HuH-7 (cell line): ENCODE measurements around the gene GLYAT.
"Not testable (repeated sequence)": the region's sequence is repeated elsewhere in the genome, so short reads cannot be mapped to it uniquely, and the experiment has no call there.

ENCODE experiments used
- DNase-seq: peaks from one replicate; pipeline ENCODE4 v3.0.0; 2011; ENCODE audit warnings: low spot score

Gene GLYAT

DNA sequence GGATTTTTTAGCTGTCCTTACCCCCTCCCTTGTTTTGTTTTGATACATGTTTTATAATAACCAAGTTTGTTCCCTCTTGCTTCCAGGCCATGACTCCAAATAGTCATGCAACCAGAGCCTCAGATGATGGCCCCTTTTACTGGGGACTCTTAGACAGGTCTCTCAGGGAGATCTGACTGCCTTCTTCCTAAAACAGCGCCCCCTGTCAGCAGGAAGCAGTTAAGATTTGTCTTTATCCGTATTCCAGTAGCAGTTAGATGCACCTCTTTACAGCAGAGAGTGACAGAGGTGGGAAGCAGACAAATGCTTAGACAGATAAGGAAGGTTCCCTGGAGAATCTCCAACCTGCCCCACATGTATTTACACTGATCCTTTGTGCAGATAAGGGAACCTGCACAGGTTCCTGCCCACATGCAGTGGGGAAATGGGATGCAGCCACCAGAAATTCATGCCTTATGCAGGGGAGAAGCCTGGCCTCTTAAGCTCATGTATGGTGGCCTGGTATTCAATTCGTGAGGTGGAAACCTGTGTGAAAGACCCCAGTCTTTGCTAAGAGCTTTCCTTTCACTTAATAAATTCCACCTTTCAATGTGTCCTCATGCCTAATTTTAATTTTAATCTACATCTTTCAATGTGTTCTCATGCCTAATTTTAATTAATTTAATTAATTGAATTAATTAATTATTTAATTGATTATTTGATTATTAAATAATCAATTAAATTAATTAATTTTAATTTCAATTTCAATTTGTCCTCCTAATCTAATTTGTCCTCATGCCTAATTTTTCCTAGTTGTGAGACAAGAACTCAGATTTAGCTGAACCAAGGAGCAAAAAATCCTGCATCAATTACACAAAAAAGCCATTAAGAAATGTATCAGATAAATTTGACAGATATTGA is 11.5 kb upstream of the GLYAT start:
- no peak for DNase-seq

GRCh38 chr11:58742140-58742539 is 10.4 kb upstream of the GLYAT start:
- no peak for DNase-seq

- DNase-seq, result no peak
Observed at GRCh38 chr11:58741127-58741526, 9.4 kb upstream of the GLYAT start.

- DNase-seq, result no peak
Observed at GRCh38 chr11:58740447-58740846, 8.7 kb upstream of the GLYAT start.

GRCh38 chr11:58739725-58740430 is 8.1 kb upstream of the GLYAT start:
- no peak for DNase-seq

DNA sequence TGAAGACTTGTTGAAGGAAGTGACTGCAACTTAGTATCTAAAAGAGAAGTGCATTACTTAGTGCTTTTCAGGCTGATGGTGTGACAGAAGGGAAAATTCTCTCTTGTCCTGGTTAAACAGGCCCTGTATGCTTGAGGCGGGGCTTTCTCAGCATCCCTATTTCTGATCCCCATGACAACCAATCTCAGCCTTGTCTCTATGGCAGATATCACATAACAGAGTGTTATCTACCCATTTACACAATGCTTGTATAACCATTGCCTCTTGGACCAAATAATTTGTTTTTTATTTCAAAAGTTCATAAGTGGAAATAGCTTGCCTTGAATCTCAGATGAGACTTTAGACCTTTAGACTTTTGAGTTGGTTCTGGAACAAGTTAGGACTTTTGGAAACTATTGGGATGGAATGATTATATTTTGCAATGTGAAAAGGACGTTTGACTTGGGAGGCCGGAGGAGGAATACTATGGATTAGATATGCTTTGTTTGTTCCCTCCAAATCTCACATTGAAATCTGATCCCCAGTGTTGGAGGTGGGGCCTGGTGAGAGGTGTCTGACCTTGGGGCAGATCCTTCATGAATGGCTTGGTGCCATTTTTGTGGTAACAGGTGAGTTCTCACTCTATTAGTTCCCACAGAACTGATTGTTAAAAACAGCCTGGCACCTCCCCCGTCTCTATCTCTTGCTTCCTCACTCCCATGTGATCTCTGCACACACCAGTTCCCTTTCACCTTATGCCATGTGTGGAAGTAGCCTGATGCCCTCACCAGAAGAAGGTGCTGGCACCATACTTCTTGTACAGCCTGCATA is 3.1 kb upstream of the GLYAT start:
- DNase-seq, result no peak

DNA sequence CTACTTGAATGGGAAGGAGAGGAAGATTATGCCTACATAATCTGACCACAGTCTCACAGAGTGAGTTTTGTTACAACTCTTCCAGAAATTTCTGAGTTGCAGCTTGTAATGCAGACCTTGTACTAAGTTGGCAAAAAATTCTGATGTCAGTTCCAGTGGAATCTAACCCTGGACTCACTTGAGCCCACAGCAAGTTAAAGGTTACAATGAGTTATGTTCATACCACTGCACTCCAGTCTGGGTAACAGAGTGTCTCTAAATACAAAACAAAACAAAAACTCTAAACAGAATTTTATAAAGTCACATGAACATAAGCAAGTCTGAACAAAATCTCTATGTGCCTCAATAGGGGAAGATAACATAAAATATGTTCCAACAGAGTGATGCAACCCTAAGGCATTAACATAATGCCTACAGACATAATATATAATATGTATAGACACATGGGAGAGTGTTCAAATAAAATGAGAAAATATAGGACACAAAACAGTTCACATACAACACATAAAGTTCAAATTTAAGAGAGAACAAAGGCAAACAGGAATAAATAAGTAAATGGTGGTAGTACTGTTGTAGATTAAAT is 1.1 kb downstream of the GLYAT start:
- no peak for DNase-seq

- DNase-seq, result no peak
Observed at GRCh38 chr11:58727415-58727797, 4.3 kb downstream of the GLYAT start.

GRCh38 chr11:58726737-58727414 is 4.9 kb downstream of the GLYAT start:
- DNase-seq, result no peak

GRCh38 chr11:58719406-58720117 is 12.2 kb downstream of the GLYAT start:
- DNase-seq, result no peak

DNA sequence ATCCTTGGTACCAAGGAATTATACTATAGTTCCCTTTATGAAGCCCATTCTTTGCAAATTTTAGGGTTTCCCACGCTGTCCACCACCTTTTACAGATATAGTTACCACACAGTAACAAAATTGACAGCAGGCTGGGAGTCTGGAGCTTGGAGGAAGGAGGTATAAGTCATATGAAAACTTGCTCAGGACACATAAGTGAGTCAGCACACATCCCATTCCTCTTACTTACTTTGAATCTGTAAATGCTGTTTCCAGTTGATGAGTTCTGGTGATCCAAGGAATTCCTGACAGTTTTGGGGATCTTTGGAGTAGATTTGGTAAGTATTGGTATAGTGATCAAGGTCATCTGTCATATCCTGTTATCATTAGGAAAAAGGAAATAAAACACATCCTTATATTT is 19.2 kb downstream of the GLYAT start:
- DNase-seq, result no peak

GRCh38 chr11:58711832-58712231 is 19.9 kb downstream of the GLYAT start:
- DNase-seq, result no peak

- no peak for DNase-seq
Observed at GRCh38 chr11:58707767-58708166, 24.0 kb downstream of the GLYAT start.

DNA sequence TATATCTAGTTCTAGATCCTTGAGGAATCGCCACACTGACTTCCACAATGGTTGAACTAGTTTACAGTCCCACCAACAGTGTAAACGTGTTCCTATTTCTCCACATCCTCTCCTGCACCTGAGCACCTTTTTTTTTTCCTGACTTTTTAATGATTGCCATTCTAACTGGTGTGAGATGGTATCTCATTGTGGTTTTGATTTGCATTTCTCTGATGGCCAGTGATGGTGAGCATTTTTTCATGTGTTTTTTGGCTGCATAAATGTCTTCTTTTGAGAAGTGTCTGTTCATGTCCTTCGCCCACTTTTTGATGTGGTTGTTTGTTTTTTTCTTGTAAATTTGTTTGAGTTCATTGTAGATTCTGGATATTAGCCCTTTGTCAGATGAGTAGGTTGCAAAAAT is 34.9 kb downstream of the GLYAT start:
- DNase-seq, result not testable (repeated sequence)

DNA sequence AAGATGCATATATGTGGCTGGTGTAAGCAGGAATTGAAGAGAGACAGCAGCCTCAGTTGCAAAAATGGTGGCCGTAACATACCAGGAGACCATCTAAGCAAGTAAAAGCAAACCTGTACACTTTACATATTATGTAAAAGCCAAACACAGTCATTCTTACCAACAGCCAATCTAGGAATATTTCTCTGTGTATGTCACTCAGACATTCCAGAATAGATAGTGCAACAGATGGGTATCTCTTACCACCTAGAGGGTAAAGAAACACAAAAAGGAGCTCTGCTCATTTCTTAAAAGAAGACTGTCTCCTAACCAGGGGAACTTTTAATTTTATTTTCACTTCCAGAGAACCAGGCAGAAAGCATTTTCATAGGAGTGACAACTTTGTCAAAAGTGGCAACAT is 38.7 kb downstream of the GLYAT start:
- no peak for DNase-seq

DNA sequence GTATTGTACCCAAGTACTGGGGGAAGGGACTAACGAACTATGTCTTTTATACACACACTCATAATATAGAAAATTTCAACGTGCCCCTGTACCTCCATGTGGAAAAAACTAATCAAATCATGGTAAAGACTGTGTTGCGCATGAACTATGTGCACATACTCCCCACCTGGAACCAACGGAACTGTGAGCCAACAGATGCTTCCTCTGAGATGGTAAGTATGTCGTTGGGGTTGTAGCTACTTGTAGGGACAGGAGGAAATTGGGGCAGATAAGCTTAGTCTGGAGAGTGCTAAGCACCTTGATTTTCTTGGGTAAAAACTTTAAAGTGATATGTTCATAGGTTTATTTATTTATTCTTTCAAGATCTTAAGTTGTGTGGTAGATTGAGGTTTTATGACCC is 40.1 kb downstream of the GLYAT start:
- DNase-seq, result no peak

DNA sequence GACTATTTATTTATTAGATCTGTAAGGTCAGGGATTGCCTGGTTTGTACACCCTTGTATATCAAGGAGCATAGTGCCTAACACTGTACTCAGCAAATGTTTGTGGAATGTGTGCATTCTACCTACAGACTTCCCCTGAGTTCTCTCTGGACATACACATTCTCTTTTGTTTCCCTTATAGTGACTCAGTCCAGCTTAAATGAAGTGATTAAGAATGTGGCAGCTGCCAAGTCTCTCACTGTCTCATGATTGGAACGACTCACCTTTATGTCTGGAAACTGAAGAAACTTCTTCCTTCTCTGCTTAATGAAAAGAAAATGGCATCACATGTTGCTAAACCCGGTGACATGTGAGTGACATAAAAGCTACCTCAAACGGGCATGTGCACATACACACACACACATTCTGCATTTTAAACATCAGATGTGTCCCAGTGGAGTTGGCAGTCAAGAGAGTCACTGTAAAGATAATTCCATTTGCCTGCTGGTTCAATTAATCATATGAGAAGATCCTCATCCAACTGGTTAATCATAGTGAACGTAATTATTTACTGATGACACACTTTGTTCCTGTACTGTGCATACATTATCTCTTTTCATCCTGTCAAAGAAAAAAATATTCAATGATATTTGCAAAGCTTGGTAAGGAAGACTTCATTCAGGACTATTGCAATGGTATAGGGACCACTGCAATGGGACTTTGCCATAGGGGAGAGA is 42.8 kb downstream of the GLYAT start:
- no peak for DNase-seq

GRCh38 chr11:58685973-58686722 is 45.6 kb downstream of the GLYAT start:
- no peak for DNase-seq

DNA sequence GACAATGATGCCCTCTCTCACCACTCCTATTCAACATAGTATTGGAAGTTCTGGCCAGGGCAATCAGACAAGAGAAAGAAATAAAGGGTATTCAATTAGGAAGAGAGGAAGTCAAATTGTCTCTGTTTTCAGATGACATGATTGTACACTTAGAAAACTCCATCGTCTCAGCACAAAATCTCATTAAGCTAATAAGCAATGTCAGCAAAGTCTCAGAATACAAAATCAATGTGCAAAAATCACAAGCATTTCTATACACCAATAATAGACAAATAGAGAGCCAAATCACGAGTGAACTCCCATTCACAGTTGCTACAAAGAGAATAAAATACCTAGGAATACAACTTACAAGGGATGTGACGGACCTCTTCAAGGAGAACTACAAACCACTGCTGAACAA is 49.1 kb downstream of the GLYAT start:
- not testable (repeated sequence) for DNase-seq

- DNase-seq, result not testable (repeated sequence)
Observed at GRCh38 chr11:58677536-58677935, 54.2 kb downstream of the GLYAT start.
